ENCODE data around the gene PKP1. TPM values are rescaled to one million over a fixed set of nuclear protein-coding genes. Genes with fewer than 3 reads are reported as not detected.

The PKP1 gene
- total and polyA plus RNA-seq, 10 of the 15 experiments (the other 5 are each of a cell fraction or from before 2014, with no cell fraction given): 0.03 TPM; not detected in 9

DNA sequence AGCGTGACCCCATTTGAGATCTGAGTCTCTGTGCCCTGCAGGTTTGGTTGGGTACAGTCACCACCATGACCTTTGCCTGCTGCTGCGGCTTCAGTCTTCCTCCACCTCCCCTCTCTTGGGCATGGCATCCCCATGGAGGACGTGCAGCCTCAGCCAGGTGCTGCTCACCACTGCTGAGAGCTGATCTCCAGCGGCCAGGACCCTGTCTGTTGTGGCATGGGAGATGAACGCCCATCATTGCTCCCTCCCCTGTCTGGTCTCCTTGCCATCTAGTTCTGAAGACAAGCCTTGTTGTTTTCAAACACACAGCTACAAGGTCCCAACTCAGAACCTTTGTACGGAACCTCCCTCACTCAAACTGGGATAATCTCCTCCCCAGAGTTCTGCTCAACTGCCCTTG, 19.2 kb upstream of the PKP1 start:
- H3K27me3 ChIP-seq (replicated peaks in 1 of 2; ENCODE audit: control insufficient read depth in 2 of 2, insufficient read depth in 2 of 2, low read length in 1 of 2): peaks cover 0 to 2% of the 10 kb centered on the region in 2 experiments; a peak in 2 of 4 replicates
- DNase-seq (ENCODE audit: low read depth, low spot score) (no peak), ATAC-seq (no peak), FAIRE-seq (no peak)
- CTCF ChIA-PET: interaction anchor here (1.6 kb wide), 2 partner anchors 10 to 99 kb away, joined by 4 to 6 read pairs; no protein-coding TSS in a partner anchor
- H3K9ac ChIP-seq (ENCODE audit: control insufficient read depth, insufficient read depth, low read length): no peak overlapping the region
- H3K4me3 ChIP-seq: no peak overlapping the region
- in situ Hi-C loops (cut with MboI) (no loop called here), intact Hi-C loops (cut with micrococcal nuclease; ENCODE audit: unreplicated experiment) (no loop called here)
- no peak overlapping the region for H3K27ac ChIP-seq (ENCODE audit: control insufficient read depth, insufficient read depth)
- no TSS peak for BruUV-seq (replicated peaks)
- RAD21 ChIA-PET (ENCODE audit: unreplicated experiment): no interaction called here
- H2AFZ ChIP-seq (ENCODE audit: control insufficient read depth, low read depth, low read length): no peak overlapping the region
- WGBS (ENCODE audit: insufficient coverage, insufficient replicate concordance, low lambda C conversion rate, missing lambda C conversion rate): 15% methylated on average over 6 of the region's 6 CpGs
- no peak overlapping the region for H3K4me2 ChIP-seq (ENCODE audit: control insufficient read depth, insufficient read depth)
- H3K9me3 ChIP-seq (replicated peaks; ENCODE audit: control insufficient read depth, insufficient read depth, low read length): no peaks in the 10 kb centered on the region
- H4K20me1 ChIP-seq (ENCODE audit: control insufficient read depth, insufficient read depth): no peaks in the 10 kb centered on the region
- no peaks in the 10 kb centered on the region for H3K36me3 ChIP-seq (ENCODE audit: control insufficient read depth in 2 of 2, insufficient read depth in 2 of 2, low read length in 1 of 2)
- H3K4me1 ChIP-seq (ENCODE audit: control insufficient read depth, insufficient read depth, low read length): no peaks in the 10 kb centered on the region
- POLR2A ChIA-PET: no interaction called here
- H3K79me2 ChIP-seq (ENCODE audit: control insufficient read depth, insufficient read depth, low read length): no peaks in the 10 kb centered on the region
- SMC1A ChIA-PET (ENCODE audit: uncharacterized antibody, unreplicated experiment): no interaction called here
- TF ChIP-seq CREB1 (IDR thresholded peaks at IDR 0.05; ENCODE audit: low read depth): no peak
- TF ChIP-seq ZNF622 (IDR thresholded peaks at IDR 0.05): no peak
- TF ChIP-seq, protein P1, sequence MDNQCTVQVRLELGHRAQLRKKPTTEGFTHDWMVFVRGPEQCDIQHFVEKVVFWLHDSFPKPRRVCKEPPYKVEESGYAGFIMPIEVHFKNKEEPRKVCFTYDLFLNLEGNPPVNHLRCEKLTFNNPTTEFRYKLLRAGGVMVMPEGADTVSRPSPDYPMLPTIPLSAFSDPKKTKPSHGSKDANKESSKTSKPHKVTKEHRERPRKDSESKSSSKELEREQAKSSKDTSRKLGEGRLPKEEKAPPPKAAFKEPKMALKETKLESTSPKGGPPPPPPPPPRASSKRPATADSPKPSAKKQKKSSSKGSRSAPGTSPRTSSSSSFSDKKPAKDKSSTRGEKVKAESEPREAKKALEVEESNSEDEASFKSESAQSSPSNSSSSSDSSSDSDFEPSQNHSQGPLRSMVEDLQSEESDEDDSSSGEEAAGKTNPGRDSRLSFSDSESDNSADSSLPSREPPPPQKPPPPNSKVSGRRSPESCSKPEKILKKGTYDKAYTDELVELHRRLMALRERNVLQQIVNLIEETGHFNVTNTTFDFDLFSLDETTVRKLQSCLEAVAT (IDR thresholded peaks at IDR 0.05): no peak
- TF ChIP-seq, protein P2, sequence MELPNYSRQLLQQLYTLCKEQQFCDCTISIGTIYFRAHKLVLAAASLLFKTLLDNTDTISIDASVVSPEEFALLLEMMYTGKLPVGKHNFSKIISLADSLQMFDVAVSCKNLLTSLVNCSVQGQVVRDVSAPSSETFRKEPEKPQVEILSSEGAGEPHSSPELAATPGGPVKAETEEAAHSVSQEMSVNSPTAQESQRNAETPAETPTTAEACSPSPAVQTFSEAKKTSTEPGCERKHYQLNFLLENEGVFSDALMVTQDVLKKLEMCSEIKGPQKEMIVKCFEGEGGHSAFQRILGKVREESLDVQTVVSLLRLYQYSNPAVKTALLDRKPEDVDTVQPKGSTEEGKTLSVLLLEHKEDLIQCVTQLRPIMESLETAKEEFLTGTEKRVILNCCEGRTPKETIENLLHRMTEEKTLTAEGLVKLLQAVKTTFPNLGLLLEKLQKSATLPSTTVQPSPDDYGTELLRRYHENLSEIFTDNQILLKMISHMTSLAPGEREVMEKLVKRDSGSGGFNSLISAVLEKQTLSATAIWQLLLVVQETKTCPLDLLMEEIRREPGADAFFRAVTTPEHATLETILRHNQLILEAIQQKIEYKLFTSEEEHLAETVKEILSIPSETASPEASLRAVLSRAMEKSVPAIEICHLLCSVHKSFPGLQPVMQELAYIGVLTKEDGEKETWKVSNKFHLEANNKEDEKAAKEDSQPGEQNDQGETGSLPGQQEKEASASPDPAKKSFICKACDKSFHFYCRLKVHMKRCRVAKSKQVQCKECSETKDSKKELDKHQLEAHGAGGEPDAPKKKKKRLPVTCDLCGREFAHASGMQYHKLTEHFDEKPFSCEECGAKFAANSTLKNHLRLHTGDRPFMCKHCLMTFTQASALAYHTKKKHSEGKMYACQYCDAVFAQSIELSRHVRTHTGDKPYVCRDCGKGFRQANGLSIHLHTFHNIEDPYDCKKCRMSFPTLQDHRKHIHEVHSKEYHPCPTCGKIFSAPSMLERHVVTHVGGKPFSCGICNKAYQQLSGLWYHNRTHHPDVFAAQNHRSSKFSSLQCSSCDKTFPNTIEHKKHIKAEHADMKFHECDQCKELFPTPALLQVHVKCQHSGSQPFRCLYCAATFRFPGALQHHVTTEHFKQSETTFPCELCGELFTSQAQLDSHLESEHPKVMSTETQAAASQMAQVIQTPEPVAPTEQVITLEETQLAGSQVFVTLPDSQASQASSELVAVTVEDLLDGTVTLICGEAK (IDR thresholded peaks at IDR 0.05; ENCODE audit: borderline replicate concordance): no peak
- no peak for TF ChIP-seq JUND (IDR thresholded peaks at IDR 0.05; ENCODE audit: low read depth, low read length)
- TF ChIP-seq, protein P3, sequence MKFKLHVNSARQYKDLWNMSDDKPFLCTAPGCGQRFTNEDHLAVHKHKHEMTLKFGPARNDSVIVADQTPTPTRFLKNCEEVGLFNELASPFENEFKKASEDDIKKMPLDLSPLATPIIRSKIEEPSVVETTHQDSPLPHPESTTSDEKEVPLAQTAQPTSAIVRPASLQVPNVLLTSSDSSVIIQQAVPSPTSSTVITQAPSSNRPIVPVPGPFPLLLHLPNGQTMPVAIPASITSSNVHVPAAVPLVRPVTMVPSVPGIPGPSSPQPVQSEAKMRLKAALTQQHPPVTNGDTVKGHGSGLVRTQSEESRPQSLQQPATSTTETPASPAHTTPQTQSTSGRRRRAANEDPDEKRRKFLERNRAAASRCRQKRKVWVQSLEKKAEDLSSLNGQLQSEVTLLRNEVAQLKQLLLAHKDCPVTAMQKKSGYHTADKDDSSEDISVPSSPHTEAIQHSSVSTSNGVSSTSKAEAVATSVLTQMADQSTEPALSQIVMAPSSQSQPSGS (IDR thresholded peaks at IDR 0.05; ENCODE audit: low read length): no peak
- no peak for TF ChIP-seq EED (IDR thresholded peaks at IDR 0.05; ENCODE audit: low read depth)
- no peak for TF ChIP-seq ZNF687 (IDR thresholded peaks at IDR 0.05)
- TF ChIP-seq NFYA (IDR thresholded peaks at IDR 0.05; ENCODE audit: borderline replicate concordance, low read depth, low read length): no peak
- no peak for TF ChIP-seq ZNF274 (IDR thresholded peaks at IDR 0.05; ENCODE audit: insufficient read depth, insufficient read length)
- TF ChIP-seq DPF2 (IDR thresholded peaks at IDR 0.05): no peak
- no peak for TF ChIP-seq USF1 (IDR thresholded peaks at IDR 0.05; ENCODE audit: borderline replicate concordance, extremely low read length, insufficient read depth, low read depth, low read length)
